ENCODE results near the gene SOCS1. TPM values are rescaled to one million over a fixed set of nuclear protein-coding genes. Genes with fewer than 3 reads are reported as not detected.

SOCS1 gene
- total RNA-seq, 1 donor from 2014 or later: 11.7 TPM

DNA sequence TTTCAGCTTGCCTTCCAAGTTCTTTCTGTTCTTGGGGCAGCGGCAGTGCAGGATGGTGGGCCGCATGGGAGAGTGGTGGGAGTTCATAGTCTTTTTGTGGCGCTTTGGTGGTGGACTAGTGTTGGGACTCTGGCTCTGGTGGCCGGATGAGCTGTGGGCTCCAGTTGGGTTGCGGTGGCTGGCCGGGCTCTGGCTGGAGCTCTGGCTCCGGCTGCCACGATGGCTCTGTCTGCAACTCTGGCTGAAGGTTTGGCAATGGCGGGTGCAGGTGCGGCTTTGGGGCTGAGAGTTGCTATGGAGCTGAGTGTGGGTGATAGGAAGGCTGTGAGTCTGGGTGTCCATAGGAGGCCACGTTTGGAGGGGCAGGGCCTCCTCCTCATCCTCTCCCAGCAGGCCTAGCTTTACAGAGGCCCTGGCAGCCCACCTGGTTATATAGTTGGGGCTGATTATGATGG lies 12.9 kb upstream of the SOCS1 start, which contains the start of gene TNP2:
TSS of gene TNP2 (minus strand) at position 405 of the 455 bp plus-strand sequence. CDS start at position 342, 63 bp downstream.
- no peak for DNase-seq (ENCODE audit: low spot score in 2 of 2, unreplicated experiment in 2 of 2)
- peaks cover 10% of the 10 kb centered on the region for H3K4me1 Mint-ChIP-seq

DNA sequence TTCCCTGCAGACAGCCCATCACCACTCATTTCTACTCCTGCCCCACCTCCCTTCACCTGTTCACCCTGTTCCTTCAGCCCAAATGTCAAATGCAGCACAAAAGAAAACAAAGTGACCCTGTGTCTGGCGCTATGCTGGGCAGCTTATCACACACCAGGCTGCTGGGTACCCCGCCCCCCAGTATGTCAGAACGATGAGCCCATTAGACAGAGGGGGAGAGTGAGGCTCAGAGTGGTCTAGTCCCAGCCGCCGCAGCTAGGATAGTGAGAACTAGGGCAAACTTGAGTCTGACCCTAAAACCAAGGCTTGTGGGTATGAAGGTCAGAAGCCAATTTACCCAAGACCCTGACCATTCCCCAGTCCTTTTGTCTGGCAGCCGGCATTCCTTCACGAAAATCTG lies 9.1 kb upstream of the SOCS1 start:
- Mint-ChIP-seq H3K9me3 (no peaks in the 10 kb centered on the region), H3K27ac (no peak overlapping the region), H3K36me3 (no peaks in the 10 kb centered on the region)

More for the DNA sequence above, 12.9 kb upstream of the SOCS1 start, which contains the start of gene TNP2:
- Mint-ChIP-seq H3K27me3 (ENCODE audit: low read depth) (no peaks in the 10 kb centered on the region), H3K36me3 (no peaks in the 10 kb centered on the region), H3K9me3 (no peaks in the 10 kb centered on the region), H3K4me3 (no peak within 1 kb of the TSS), H3K27ac (no peak within 1 kb of the TSS)
- TF ChIP-seq, protein P1, sequence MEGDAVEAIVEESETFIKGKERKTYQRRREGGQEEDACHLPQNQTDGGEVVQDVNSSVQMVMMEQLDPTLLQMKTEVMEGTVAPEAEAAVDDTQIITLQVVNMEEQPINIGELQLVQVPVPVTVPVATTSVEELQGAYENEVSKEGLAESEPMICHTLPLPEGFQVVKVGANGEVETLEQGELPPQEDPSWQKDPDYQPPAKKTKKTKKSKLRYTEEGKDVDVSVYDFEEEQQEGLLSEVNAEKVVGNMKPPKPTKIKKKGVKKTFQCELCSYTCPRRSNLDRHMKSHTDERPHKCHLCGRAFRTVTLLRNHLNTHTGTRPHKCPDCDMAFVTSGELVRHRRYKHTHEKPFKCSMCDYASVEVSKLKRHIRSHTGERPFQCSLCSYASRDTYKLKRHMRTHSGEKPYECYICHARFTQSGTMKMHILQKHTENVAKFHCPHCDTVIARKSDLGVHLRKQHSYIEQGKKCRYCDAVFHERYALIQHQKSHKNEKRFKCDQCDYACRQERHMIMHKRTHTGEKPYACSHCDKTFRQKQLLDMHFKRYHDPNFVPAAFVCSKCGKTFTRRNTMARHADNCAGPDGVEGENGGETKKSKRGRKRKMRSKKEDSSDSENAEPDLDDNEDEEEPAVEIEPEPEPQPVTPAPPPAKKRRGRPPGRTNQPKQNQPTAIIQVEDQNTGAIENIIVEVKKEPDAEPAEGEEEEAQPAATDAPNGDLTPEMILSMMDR (IDR thresholded peaks at IDR 0.05; ENCODE audit: unreplicated experiment): no peak

DNA sequence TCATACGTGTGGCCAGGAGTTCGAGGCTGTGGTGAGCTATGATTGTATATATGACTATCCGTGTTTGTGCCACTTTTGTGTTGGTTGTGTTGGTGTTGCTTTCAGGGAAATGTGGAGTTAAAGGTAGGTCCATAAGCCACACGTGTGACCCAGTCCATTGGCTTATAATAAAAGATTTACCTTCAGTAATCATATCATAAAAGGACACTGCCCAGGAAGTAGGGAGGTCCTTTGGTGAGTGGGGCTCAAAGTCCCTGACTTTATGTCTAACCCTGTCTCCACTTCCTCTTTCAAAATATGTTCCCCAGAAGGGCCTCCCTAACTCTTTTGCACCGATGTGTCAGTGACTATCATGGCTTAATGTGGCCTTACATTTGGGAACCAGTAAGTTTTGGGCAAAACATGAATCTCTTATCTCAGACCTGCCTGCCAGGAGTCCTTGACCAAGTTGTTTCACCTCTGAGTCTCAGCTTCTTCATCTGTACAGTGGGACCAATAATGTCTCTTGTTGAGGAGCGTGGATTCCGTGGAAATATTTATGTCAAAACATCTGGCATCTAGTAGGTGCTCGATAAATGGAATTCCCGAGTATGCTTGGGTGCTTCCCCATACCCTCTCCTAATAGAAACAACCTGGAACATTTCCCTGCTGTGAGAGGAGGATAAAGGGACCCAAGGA lies 8.3 kb upstream of the SOCS1 start:
- TF ChIP-seq, protein P1 (IDR thresholded peaks at IDR 0.05; ENCODE audit: unreplicated experiment): no peak
- Mint-ChIP-seq H3K27ac (no peak overlapping the region), H3K9me3 (no peaks in the 10 kb centered on the region), H3K4me1 (peaks cover 11% of the 10 kb centered on the region), H3K27me3 (ENCODE audit: low read depth) (no peaks in the 10 kb centered on the region), H3K4me3 (no peak overlapping the region), H3K36me3 (no peaks in the 10 kb centered on the region)
- no peak for DNase-seq (ENCODE audit: low spot score in 2 of 2, unreplicated experiment in 2 of 2)

More for the DNA sequence above, 9.1 kb upstream of the SOCS1 start:
- TF ChIP-seq, protein P1 (IDR thresholded peaks at IDR 0.05; ENCODE audit: unreplicated experiment): no peak
- Mint-ChIP-seq H3K4me3 (no peak overlapping the region), H3K4me1 (peaks cover 10% of the 10 kb centered on the region), H3K27me3 (ENCODE audit: low read depth) (no peaks in the 10 kb centered on the region)
- DNase-seq (ENCODE audit: low spot score in 2 of 2, unreplicated experiment in 2 of 2): no peak

DNA sequence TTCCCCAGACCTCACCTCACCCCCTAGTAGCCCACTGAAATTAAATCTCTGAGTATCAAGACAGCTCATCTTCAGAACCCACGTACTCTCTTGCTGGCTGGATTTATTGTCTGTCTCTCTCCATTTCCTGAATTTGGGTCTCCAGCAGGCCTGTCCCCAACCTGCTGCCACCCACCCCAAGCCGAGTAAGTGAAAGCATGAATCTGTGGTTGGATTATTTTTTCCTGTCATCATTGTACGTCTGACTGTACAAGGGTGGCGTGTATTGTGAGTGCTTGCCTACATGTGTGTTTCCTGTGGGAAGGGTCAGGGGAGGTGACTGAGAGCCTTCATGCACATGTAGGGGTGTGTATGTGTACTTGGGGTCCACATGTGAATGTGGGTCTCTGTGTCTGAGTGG lies 7.7 kb upstream of the SOCS1 start:
- no peak overlapping the region for H3K27ac Mint-ChIP-seq
- H3K4me3 Mint-ChIP-seq: no peak overlapping the region
- DNase-seq (ENCODE audit: low spot score in 2 of 2, unreplicated experiment in 2 of 2): no peak
- H3K4me1 Mint-ChIP-seq: peaks cover 11% of the 10 kb centered on the region
- no peaks in the 10 kb centered on the region for H3K36me3 Mint-ChIP-seq
- no peaks in the 10 kb centered on the region for H3K9me3 Mint-ChIP-seq
- H3K27me3 Mint-ChIP-seq (ENCODE audit: low read depth): no peaks in the 10 kb centered on the region
- TF ChIP-seq, protein P1 (IDR thresholded peaks at IDR 0.05; ENCODE audit: unreplicated experiment): no peak

DNA sequence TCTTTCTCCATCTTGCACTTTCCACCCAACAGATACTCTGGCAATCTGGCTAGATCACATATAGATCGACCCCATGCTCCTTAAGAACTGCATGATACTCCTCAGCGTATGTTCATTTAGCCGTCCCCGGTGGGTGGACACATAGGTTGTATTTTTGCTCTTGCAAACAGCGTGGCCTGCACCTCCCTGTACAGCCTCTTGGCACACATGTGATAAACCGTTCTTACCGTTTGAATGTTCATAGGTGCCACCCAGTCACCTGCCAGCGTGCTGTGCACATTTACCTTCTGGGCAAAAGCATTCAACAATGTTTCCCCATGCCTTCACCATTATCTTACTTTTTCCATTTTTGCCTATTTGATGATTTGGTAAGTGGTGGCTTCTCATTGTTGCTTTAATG lies 6.9 kb upstream of the SOCS1 start:
- TF ChIP-seq, protein P1 (IDR thresholded peaks at IDR 0.05; ENCODE audit: unreplicated experiment): no peak
- H3K4me3 Mint-ChIP-seq: no peak overlapping the region

More for the DNA sequence above, 6.9 kb upstream of the SOCS1 start:
- H3K27ac Mint-ChIP-seq: no peak overlapping the region
- H3K4me1 Mint-ChIP-seq: peaks cover 11% of the 10 kb centered on the region
- H3K9me3 Mint-ChIP-seq: no peaks in the 10 kb centered on the region
- no peaks in the 10 kb centered on the region for H3K36me3 Mint-ChIP-seq
- DNase-seq (ENCODE audit: low spot score in 2 of 2, unreplicated experiment in 2 of 2): no peak
- H3K27me3 Mint-ChIP-seq (ENCODE audit: low read depth): no peaks in the 10 kb centered on the region
